ENCODE data around the gene RLN1. TPM values are rescaled to one million over a fixed set of nuclear protein-coding genes. Genes with fewer than 3 reads are reported as not detected.

RLN1 gene
- total RNA-seq, 1 experiment from 2014 or later, result 0.87 TPM

DNA sequence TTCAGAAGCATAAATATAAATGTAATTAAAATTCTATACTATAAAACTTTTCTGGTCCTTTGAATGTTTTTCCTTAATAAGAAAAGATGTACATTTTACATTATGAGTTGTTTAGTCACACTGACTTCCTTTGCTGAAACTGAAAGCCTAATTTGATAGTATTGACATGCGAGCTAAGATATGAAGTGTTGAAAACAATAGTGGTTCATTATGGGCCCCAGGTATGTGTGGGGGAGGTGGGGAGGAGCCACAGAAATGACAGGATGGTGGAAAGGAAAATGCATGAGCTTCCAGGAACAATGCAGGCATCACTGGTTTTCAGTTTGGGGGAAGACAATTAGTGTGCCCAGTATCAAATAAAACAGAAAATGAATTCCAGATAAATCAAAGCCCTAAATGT lies 35.4 kb upstream of the RLN1 start:
- ChIA-PET CTCF (no interaction called here), POLR2A (no interaction called here)
- TF ChIP-seq NR2C2 (CRISPR knock-in tag; IDR thresholded peaks at IDR 0.05) (no peak), PRDM15 (CRISPR knock-in tag; IDR thresholded peaks at IDR 0.05) (no peak)
- Mint-ChIP-seq H3K4me3 (no peak overlapping the region), H3K9me3 (no peaks in the 10 kb centered on the region), H3K27ac (no peak overlapping the region), H3K36me3 (no peaks in the 10 kb centered on the region), H3K4me1 (peaks cover 15% of the 10 kb centered on the region), H3K27me3 (ENCODE audit: low read depth) (no peaks in the 10 kb centered on the region)
- ATAC-seq, result no peak
- DNase-seq (ENCODE audit: low spot score), result no peak

DNA sequence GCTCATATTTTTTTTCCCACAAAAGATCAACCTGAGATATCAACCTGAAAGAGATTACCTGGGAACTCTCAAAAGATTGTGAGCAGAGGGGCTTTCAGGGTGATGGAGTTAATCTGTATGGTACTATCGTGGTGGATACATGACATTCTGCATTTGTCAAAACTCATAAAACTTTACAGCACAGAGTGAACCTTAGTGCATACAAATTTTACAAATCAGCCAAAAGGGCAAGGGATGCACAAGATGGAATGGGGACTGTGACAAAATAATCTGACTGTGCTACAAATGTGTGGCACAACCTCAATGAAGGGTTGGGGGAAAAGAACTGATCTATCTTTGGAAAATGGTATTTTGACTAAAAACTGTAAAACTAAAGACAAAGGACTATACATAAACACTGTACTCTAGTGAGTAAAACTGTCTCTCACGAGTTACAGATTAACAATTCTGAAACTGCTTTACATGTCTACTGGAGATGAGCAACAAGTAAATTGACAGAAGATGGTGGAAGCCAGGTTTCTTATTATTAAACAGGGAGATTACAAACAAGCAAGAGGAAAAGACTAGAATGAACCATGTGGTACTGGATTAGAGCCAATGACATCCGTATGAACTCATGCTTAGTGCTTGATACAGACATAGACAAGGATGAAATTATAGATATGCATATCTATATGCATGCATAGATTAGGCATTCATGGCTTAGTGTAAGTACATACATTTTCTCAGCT lies 24.8 kb upstream of the RLN1 start:
- Mint-ChIP-seq H3K27ac (no peak overlapping the region), H3K9me3 (peaks cover 10% of the 10 kb centered on the region; the same call in 1 of the 2 replicates), H3K36me3 (no peaks in the 10 kb centered on the region), H3K4me3 (no peak overlapping the region), H3K27me3 (ENCODE audit: low read depth) (no peaks in the 10 kb centered on the region), H3K4me1 (0 out of 2 replicates have a peak, but pooled peaks cover 9% of the 10 kb centered on the region)
- DNase-seq (ENCODE audit: low spot score) (no peak), ATAC-seq (no peak)
- CTCF ChIA-PET, result no interaction called here
- TF ChIP-seq ZNF423 (CRISPR knock-in tag; IDR thresholded peaks at IDR 0.05), result no peak
- TF ChIP-seq ZNF317 (CRISPR knock-in tag; IDR thresholded peaks at IDR 0.05; ENCODE audit: borderline replicate concordance, low read depth), result no peak
- no peak for TF ChIP-seq GRHL2 (CRISPR knock-in tag; IDR thresholded peaks at IDR 0.05; ENCODE audit: insufficient replicate concordance, severe bottlenecking)
- no peak for TF ChIP-seq TCF7 (CRISPR knock-in tag; IDR thresholded peaks at IDR 0.05; ENCODE audit: low read depth)
- TF ChIP-seq JAZF1 (CRISPR knock-in tag; IDR thresholded peaks at IDR 0.05), result no peak
- TF ChIP-seq NFATC4 (CRISPR knock-in tag; IDR thresholded peaks at IDR 0.05), result no peak
- TF ChIP-seq E2F5 (CRISPR knock-in tag; IDR thresholded peaks at IDR 0.05), result no peak
- TF ChIP-seq, protein P1, sequence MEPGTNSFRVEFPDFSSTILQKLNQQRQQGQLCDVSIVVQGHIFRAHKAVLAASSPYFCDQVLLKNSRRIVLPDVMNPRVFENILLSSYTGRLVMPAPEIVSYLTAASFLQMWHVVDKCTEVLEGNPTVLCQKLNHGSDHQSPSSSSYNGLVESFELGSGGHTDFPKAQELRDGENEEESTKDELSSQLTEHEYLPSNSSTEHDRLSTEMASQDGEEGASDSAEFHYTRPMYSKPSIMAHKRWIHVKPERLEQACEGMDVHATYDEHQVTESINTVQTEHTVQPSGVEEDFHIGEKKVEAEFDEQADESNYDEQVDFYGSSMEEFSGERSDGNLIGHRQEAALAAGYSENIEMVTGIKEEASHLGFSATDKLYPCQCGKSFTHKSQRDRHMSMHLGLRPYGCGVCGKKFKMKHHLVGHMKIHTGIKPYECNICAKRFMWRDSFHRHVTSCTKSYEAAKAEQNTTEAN (CRISPR knock-in tag; IDR thresholded peaks at IDR 0.05), result no peak
- TF ChIP-seq, protein P2, sequence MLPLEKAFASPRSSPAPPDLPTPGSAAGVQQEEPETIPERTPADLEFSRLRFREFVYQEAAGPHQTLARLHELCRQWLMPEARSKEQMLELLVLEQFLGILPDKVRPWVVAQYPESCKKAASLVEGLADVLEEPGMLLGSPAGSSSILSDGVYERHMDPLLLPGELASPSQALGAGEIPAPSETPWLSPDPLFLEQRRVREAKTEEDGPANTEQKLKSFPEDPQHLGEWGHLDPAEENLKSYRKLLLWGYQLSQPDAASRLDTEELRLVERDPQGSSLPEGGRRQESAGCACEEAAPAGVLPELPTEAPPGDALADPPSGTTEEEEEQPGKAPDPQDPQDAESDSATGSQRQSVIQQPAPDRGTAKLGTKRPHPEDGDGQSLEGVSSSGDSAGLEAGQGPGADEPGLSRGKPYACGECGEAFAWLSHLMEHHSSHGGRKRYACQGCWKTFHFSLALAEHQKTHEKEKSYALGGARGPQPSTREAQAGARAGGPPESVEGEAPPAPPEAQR (CRISPR knock-in tag; IDR thresholded peaks at IDR 0.05), result no peak
- no peak for TF ChIP-seq SOX15 (CRISPR knock-in tag; IDR thresholded peaks at IDR 0.05)
- TF ChIP-seq ZNF232 (CRISPR knock-in tag; IDR thresholded peaks at IDR 0.05), result no peak
- TF ChIP-seq, protein P3, sequence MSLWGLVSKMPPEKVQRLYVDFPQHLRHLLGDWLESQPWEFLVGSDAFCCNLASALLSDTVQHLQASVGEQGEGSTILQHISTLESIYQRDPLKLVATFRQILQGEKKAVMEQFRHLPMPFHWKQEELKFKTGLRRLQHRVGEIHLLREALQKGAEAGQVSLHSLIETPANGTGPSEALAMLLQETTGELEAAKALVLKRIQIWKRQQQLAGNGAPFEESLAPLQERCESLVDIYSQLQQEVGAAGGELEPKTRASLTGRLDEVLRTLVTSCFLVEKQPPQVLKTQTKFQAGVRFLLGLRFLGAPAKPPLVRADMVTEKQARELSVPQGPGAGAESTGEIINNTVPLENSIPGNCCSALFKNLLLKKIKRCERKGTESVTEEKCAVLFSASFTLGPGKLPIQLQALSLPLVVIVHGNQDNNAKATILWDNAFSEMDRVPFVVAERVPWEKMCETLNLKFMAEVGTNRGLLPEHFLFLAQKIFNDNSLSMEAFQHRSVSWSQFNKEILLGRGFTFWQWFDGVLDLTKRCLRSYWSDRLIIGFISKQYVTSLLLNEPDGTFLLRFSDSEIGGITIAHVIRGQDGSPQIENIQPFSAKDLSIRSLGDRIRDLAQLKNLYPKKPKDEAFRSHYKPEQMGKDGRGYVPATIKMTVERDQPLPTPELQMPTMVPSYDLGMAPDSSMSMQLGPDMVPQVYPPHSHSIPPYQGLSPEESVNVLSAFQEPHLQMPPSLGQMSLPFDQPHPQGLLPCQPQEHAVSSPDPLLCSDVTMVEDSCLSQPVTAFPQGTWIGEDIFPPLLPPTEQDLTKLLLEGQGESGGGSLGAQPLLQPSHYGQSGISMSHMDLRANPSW (CRISPR knock-in tag; conservative IDR thresholded peaks at IDR 0.05; ENCODE audit: low read depth), result no peak
- TF ChIP-seq CDX4 (CRISPR knock-in tag; IDR thresholded peaks at IDR 0.05; ENCODE audit: borderline replicate concordance), result no peak
- TF ChIP-seq TP53 (CRISPR knock-in tag; IDR thresholded peaks at IDR 0.05), result no peak
- POLR2A ChIA-PET, result no interaction called here

Data from WTC11 (cell line).